COLO668 (cell line): ENCODE results near the gene AHCYL2.
"Not testable (repeated sequence)": the region's sequence is repeated elsewhere in the genome, so short reads cannot be mapped to it uniquely, and the experiment has no call there.

Experiments used
- DNase-seq: peaks from one replicate; lab custom pipeline; 2025; ENCODE audit not compliant: unreplicated experiment; lab: John Stamatoyannopoulos, UW

The AHCYL2 gene

GRCh38 chr7:129447445-129447844, 222.6 kb downstream of the AHCYL2 start:
- DNase-seq, result not testable (repeated sequence)

- DNase-seq, result not testable (repeated sequence)
Measured at GRCh38 chr7:129448608-129449007, 223.8 kb downstream of the AHCYL2 start.

- no peak for DNase-seq
Measured at GRCh38 chr7:129450295-129450694, 225.5 kb downstream of the AHCYL2 start.

- DNase-seq, result no peak
Measured at GRCh38 chr7:129452589-129453231, 227.9 kb downstream of the AHCYL2 start.

- no peak for DNase-seq
Measured at GRCh38 chr7:129453510-129454248, 228.8 kb downstream of the AHCYL2 start.

- no peak for DNase-seq
Measured at GRCh38 chr7:129454249-129454551, 229.4 kb downstream of the AHCYL2 start.

- DNase-seq, result no peak
Measured at GRCh38 chr7:129456421-129456820, 231.6 kb downstream of the AHCYL2 start.

GRCh38 chr7:129457101-129457500, 232.3 kb downstream of the AHCYL2 start:
- DNase-seq, result no peak

GRCh38 chr7:129458171-129458570, 233.3 kb downstream of the AHCYL2 start:
- DNase-seq, result no peak

GRCh38 chr7:129461809-129462208, 237.0 kb downstream of the AHCYL2 start:
- DNase-seq, result no peak

GRCh38 chr7:129462420-129462819, 237.6 kb downstream of the AHCYL2 start:
- no peak for DNase-seq

GRCh38 chr7:129464194-129464593, 239.4 kb downstream of the AHCYL2 start:
- no peak for DNase-seq

GRCh38 chr7:129465080-129465479, 240.2 kb downstream of the AHCYL2 start:
- no peak for DNase-seq

GRCh38 chr7:129466796-129467195, 242.0 kb downstream of the AHCYL2 start:
- DNase-seq, result no peak

GRCh38 chr7:129468087-129468486, 243.3 kb downstream of the AHCYL2 start:
- no peak for DNase-seq

- DNase-seq, result no peak
Measured at GRCh38 chr7:129468547-129468946, 243.7 kb downstream of the AHCYL2 start.

- no peak for DNase-seq
Measured at GRCh38 chr7:129469930-129470329, 245.1 kb downstream of the AHCYL2 start.

- no peak for DNase-seq
Measured at GRCh38 chr7:129470411-129470810, 245.6 kb downstream of the AHCYL2 start.

GRCh38 chr7:129471402-129471827, 246.6 kb downstream of the AHCYL2 start:
- no peak for DNase-seq

- not testable (repeated sequence) for DNase-seq
Measured at GRCh38 chr7:129475931-129476330, 251.1 kb downstream of the AHCYL2 start.

- DNase-seq, result not testable (repeated sequence)
Measured at GRCh38 chr7:129476398-129476797, 251.6 kb downstream of the AHCYL2 start.
